ENCODE results near the gene AHDC1.

AHDC1 gene

GRCh38 chr1:27612718-27613117, 8.8 kb upstream of the AHDC1 start:
- no peak overlapping the region for H3K4me3 ChIP-seq (replicated peaks; ENCODE audit: low read depth, low read length)
- H3K36me3 ChIP-seq (ENCODE audit: control insufficient read depth, insufficient read depth, low read length), result peaks cover 46% of the 10 kb centered on the region
- no peaks in the 10 kb centered on the region for H3K27me3 ChIP-seq (replicated peaks; ENCODE audit: control insufficient read depth, insufficient read depth, low read length)
- TF ChIP-seq CTCF (IDR thresholded peaks at IDR 0.05; ENCODE audit: insufficient read depth, low read length, poor library complexity, severe bottlenecking), result no peak
- no peak for DNase-seq (ENCODE audit: extremely low read depth, insufficient read length)

GRCh38 chr1:27611450-27611849, 7.5 kb upstream of the AHDC1 start:
- H3K4me3 ChIP-seq (replicated peaks; ENCODE audit: low read depth, low read length), result no peak overlapping the region
- H3K27me3 ChIP-seq (replicated peaks; ENCODE audit: control insufficient read depth, insufficient read depth, low read length), result no peaks in the 10 kb centered on the region
- peaks cover 37% of the 10 kb centered on the region for H3K36me3 ChIP-seq (ENCODE audit: control insufficient read depth, insufficient read depth, low read length)
- no peak for DNase-seq (ENCODE audit: extremely low read depth, insufficient read length)
- no peak for TF ChIP-seq CTCF (IDR thresholded peaks at IDR 0.05; ENCODE audit: insufficient read depth, low read length, poor library complexity, severe bottlenecking)

DNA sequence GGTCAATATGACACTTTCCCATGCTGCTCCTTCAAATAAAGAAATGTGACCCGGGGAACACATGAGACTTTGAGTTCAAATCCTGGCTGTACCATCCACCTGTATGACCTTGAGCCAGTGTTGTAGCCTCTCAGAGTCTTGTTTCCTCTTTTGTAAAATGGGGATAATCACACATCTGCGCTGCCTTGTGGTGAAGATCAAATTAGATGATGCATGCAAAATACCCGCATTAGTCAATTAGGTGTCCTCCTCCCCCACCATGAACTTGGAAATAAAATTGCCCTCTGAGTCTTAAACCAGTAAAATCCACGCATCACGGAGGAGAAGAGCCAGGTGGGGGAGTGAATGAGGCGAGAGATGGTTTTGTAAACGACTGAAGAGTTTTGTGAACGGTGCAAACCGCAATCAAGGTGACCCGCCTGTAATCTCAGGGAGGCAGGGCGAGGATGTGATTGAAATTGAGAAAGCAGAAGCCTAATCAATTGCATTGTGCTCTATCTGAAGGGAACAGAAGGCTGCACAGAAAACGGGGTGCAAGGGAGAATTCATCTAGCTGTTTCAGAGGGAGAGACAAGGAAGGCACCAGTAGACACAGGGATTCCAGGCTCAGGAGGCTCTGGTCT, 5.8 kb upstream of the AHDC1 start:
- Histone ChIP-seq H3K4me3 (replicated peaks; ENCODE audit: low read depth, low read length) (no peak overlapping the region), H3K27me3 (replicated peaks; ENCODE audit: control insufficient read depth, insufficient read depth, low read length) (no peaks in the 10 kb centered on the region), H3K36me3 (ENCODE audit: control insufficient read depth, insufficient read depth, low read length) (peaks cover 22% of the 10 kb centered on the region)
- no peak for DNase-seq (ENCODE audit: extremely low read depth, insufficient read length)
- no peak for TF ChIP-seq CTCF (IDR thresholded peaks at IDR 0.05; ENCODE audit: insufficient read depth, low read length, poor library complexity, severe bottlenecking)

- peaks cover 17% of the 10 kb centered on the region for H3K36me3 ChIP-seq (ENCODE audit: control insufficient read depth, insufficient read depth, low read length)
- TF ChIP-seq CTCF (IDR thresholded peaks at IDR 0.05; ENCODE audit: insufficient read depth, low read length, poor library complexity, severe bottlenecking), result no peak
- H3K4me3 ChIP-seq (replicated peaks; ENCODE audit: low read depth, low read length), result no peak overlapping the region
- H3K27me3 ChIP-seq (replicated peaks; ENCODE audit: control insufficient read depth, insufficient read depth, low read length), result no peaks in the 10 kb centered on the region
- DNase-seq (ENCODE audit: extremely low read depth, insufficient read length), result no peak
Observed at GRCh38 chr1:27609210-27609555, 5.2 kb upstream of the AHDC1 start.

GRCh38 chr1:27607239-27607804, 3.4 kb upstream of the AHDC1 start:
- no peaks in the 10 kb centered on the region for H3K27me3 ChIP-seq (replicated peaks; ENCODE audit: control insufficient read depth, insufficient read depth, low read length)
- H3K36me3 ChIP-seq (ENCODE audit: control insufficient read depth, insufficient read depth, low read length), result peaks cover 3% of the 10 kb centered on the region
- DNase-seq (ENCODE audit: extremely low read depth, insufficient read length), result no peak
- no peak for TF ChIP-seq CTCF (IDR thresholded peaks at IDR 0.05; ENCODE audit: insufficient read depth, low read length, poor library complexity, severe bottlenecking)
- no peak overlapping the region for H3K4me3 ChIP-seq (replicated peaks; ENCODE audit: low read depth, low read length)
